Measurements from ENCODE around the gene PNLIP.

PNLIP gene

DNA sequence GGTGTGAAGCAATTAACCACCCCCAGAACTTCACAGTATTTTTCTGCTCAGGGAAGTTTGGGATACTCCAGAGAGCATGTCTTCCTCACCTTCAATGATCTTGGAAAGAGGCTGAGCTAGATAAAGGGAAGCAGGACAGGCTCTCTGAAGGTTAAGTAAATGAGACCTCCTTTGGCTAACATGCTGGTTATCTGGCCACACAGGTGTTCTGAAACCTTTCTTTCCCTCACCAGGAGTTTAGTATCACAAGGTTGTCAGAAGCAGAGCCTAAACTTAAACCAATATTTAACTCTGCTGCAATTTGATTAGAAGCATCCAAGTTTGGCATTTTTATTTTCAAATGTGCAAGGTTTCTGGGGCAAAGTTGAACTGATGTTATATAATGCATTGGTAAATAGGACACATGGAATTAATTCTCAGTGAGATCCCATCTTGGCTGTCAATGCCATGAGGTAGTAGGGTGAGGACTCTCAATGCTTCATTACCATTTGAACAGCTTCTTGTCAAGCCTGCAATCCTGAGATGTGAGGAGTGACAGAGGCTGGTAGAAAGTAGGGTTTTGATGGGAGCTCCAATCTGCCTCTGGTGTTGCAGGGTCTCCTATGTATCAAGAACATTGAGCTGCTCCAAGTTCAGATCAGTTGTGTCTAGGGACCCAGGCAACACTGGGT lies 3.6 kb upstream of the PNLIP start:
- no peak for DNase-seq (ENCODE audit: low read depth, low spot score)
- no peak overlapping the region for H3K4me3 ChIP-seq (ENCODE audit: low read depth, low read length)
- TF ChIP-seq, protein P1, sequence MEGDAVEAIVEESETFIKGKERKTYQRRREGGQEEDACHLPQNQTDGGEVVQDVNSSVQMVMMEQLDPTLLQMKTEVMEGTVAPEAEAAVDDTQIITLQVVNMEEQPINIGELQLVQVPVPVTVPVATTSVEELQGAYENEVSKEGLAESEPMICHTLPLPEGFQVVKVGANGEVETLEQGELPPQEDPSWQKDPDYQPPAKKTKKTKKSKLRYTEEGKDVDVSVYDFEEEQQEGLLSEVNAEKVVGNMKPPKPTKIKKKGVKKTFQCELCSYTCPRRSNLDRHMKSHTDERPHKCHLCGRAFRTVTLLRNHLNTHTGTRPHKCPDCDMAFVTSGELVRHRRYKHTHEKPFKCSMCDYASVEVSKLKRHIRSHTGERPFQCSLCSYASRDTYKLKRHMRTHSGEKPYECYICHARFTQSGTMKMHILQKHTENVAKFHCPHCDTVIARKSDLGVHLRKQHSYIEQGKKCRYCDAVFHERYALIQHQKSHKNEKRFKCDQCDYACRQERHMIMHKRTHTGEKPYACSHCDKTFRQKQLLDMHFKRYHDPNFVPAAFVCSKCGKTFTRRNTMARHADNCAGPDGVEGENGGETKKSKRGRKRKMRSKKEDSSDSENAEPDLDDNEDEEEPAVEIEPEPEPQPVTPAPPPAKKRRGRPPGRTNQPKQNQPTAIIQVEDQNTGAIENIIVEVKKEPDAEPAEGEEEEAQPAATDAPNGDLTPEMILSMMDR (IDR thresholded peaks at IDR 0.05; ENCODE audit: low read depth, low read length): no peak
- in situ Hi-C loops (cut with HindIII; ENCODE audit: low sequenced_read_pairs): no loop called here

DNA sequence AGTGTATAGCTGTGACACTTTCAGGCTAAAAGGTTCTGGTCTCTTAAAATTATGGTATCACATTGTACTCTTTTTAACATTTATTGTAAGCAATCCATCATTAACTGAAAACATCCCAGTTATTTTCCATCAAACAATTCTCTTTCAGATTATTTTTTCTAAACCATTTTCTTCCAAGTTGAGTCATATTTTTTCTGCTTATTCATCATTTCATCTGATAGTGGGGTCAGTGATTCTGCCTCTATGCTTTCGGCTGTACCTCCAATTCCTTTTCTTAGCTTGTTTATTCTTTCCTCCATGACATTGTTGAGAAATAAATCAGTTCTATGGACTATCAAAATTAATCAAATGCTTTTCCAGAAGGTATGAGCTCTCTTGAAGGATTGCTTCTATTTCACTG lies 609 bp upstream of the PNLIP start:
- H3K4me3 ChIP-seq (ENCODE audit: low read depth, low read length): no peak overlapping the region
- in situ Hi-C loops (cut with HindIII; ENCODE audit: low sequenced_read_pairs): no loop called here
- DNase-seq (ENCODE audit: low read depth, low spot score): no peak
- TF ChIP-seq, protein P1 (IDR thresholded peaks at IDR 0.05; ENCODE audit: low read depth, low read length): no peak

DNA sequence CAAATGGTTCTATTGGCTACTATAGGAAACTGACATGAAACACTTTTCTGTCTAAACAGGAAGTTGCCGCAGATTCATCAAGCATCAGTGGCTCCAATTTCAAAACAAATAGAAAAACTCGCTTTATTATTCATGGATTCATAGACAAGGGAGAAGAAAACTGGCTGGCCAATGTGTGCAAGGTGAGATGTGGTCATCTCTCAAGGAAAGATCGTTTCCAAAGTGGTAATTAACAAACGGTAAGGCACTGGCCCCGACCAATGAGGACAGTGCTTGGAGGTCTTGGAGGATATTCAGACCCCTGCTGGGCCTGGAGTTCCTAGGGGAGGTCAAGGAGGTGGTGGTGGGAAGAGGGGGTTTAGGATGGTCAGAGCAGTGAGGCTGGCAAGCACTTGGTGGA lies 2.6 kb downstream of the PNLIP start:
- DNase-seq (ENCODE audit: low read depth, low spot score): no peak
- no peak overlapping the region for H3K4me3 ChIP-seq (ENCODE audit: low read depth, low read length)
- in situ Hi-C loops (cut with HindIII; ENCODE audit: low sequenced_read_pairs): no loop called here
- TF ChIP-seq, protein P1 (IDR thresholded peaks at IDR 0.05; ENCODE audit: low read depth, low read length): no peak

DNA sequence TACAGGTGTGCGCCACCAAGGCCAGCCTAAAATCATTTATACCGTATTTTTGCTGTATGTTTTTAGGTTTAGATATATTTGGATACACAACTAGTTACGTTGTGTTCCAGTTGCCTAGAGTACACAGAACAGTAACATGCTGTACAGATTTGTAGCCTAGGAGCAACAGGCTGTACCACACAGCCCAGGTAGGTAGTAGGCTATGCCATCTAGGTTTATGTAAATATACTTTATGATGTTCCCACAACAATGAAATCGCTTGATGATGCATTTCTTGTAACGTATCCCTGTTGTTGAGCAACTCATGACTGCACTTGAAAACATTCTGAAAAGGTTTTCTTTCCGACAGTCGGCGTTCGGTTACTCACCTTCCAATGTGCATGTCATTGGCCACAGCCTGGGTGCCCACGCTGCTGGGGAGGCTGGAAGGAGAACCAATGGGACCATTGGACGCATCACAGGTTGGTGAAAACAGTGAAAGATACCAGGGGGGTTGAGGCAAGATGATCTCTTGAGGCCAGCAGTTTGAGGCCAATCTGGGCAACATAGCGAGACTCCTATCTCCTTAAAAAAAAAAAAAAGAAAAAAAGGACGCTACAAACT lies 7.7 kb downstream of the PNLIP start:
- no peak overlapping the region for H3K4me3 ChIP-seq (ENCODE audit: low read depth, low read length)
- in situ Hi-C loops (cut with HindIII; ENCODE audit: low sequenced_read_pairs): no loop called here
- no peak for DNase-seq (ENCODE audit: low read depth, low spot score)
- TF ChIP-seq, protein P1 (IDR thresholded peaks at IDR 0.05; ENCODE audit: low read depth, low read length): no peak

- no peak overlapping the region for H3K4me3 ChIP-seq (ENCODE audit: low read depth, low read length)
- in situ Hi-C loops (cut with HindIII; ENCODE audit: low sequenced_read_pairs): no loop called here
- no peak for DNase-seq (ENCODE audit: low read depth, low spot score)
- TF ChIP-seq, protein P1 (IDR thresholded peaks at IDR 0.05; ENCODE audit: low read depth, low read length): no peak
Measured at GRCh38 chr10:116554628-116555027, 8.9 kb downstream of the PNLIP start.

- in situ Hi-C loops (cut with HindIII; ENCODE audit: low sequenced_read_pairs): no loop called here
- TF ChIP-seq, protein P1 (IDR thresholded peaks at IDR 0.05; ENCODE audit: low read depth, low read length): no peak
- H3K4me3 ChIP-seq (ENCODE audit: low read depth, low read length): no peak overlapping the region
- no peak for DNase-seq (ENCODE audit: low read depth, low spot score)
Measured at GRCh38 chr10:116555880-116556279, 10.1 kb downstream of the PNLIP start.

Data from astrocyte of the spinal cord (primary cell).